ENCODE results near the gene DBNDD2. TPM values are rescaled to one million over a fixed set of nuclear protein-coding genes. Genes with fewer than 3 reads are reported as not detected.

The DBNDD2 gene
- total and polyA plus RNA-seq, 4 donors, result 11.7 to 75.4 (median 57.8) TPM

GRCh38 chr20:45416917-45417316 lies 8.8 kb downstream of the DBNDD2 start:
- 38 to 52% methylated on average over 2 of the region's 2 CpGs for WGBS, 2 donors
- Histone ChIP-seq H3K9me3 (ENCODE audit: control insufficient read depth in 4 of 4, insufficient read depth in 3 of 4, low read length in 3 of 4) (no peaks in the 10 kb centered on the region), H3K4me3 (no peak overlapping the region), H3K27me3 (ENCODE audit: control insufficient read depth in 3 of 3, insufficient read depth in 3 of 3, low read length in 2 of 3) (no peaks in the 10 kb centered on the region), H3K4me1 (ENCODE audit: control insufficient read depth in 5 of 5, insufficient read depth in 5 of 5, low read length in 5 of 5) (peaks cover 0 to 13% (median 6%) of the 10 kb centered on the region in 5 donors), H3K27ac (ENCODE audit: low read depth in 1 of 2, low read length in 1 of 2) (no peak overlapping the region), H3K9ac (ENCODE audit: insufficient read depth in 1 of 2, low read length in 2 of 2) (peak overlapping the region in 1 of 2 donors; percentile 35), H3K36me3 (ENCODE audit: control insufficient read depth in 4 of 4, insufficient read depth in 4 of 4, low read length in 4 of 4) (peaks cover 14 to 28% (median 20%) of the 10 kb centered on the region in 4 donors)
- DNase-seq (no peak), ATAC-seq (ENCODE audit: insufficient read depth, low FRiP score) (no peak)
- TF ChIP-seq CTCF (IDR thresholded peaks at IDR 0.05; ENCODE audit: control extremely low read depth, extremely low read depth), result no peak

GRCh38 chr20:45419188-45420091 lies 11.4 kb downstream of the DBNDD2 start:
- ATAC-seq (ENCODE audit: insufficient read depth, low FRiP score) (peak; percentile 37), DNase-seq (peak in 1 of 3 donors; percentile 15)
- Histone ChIP-seq H3K9ac (ENCODE audit: insufficient read depth in 1 of 2, low read length in 2 of 2) (no peak overlapping the region), H3K27ac (ENCODE audit: low read depth in 1 of 2, low read length in 1 of 2) (peak overlapping the region; percentile 45 to 88), H3K4me1 (ENCODE audit: control insufficient read depth in 5 of 5, insufficient read depth in 5 of 5, low read length in 5 of 5) (peaks cover 0 to 13% (median 6%) of the 10 kb centered on the region in 5 donors), H3K27me3 (ENCODE audit: control insufficient read depth in 3 of 3, insufficient read depth in 3 of 3, low read length in 2 of 3) (no peaks in the 10 kb centered on the region), H3K4me3 (no peak overlapping the region), H3K9me3 (ENCODE audit: control insufficient read depth in 4 of 4, insufficient read depth in 3 of 4, low read length in 3 of 4) (no peaks in the 10 kb centered on the region), H3K36me3 (ENCODE audit: control insufficient read depth in 4 of 4, insufficient read depth in 4 of 4, low read length in 4 of 4) (peaks cover 14 to 37% (median 31%) of the 10 kb centered on the region in 4 donors)
- 71 to 85% methylated on average over 17 of the region's 17 CpGs for WGBS, 2 donors
- no peak for TF ChIP-seq CTCF (IDR thresholded peaks at IDR 0.05; ENCODE audit: control extremely low read depth, extremely low read depth)

- H3K36me3 ChIP-seq (ENCODE audit: control insufficient read depth in 4 of 4, insufficient read depth in 4 of 4, low read length in 4 of 4), result peaks cover 15 to 38% (median 34%) of the 10 kb centered on the region in 4 donors
These were observed 12.0 kb downstream of the DBNDD2 start for GRCh38 chr20:45420125-45420524.

More at GRCh38 chr20:45420125-45420524, 12.0 kb downstream of the DBNDD2 start:
- Histone ChIP-seq H3K27me3 (ENCODE audit: control insufficient read depth in 3 of 3, insufficient read depth in 3 of 3, low read length in 2 of 3) (no peaks in the 10 kb centered on the region), H3K9me3 (ENCODE audit: control insufficient read depth in 4 of 4, insufficient read depth in 3 of 4, low read length in 3 of 4) (no peaks in the 10 kb centered on the region), H3K4me3 (no peak overlapping the region), H3K27ac (ENCODE audit: low read depth in 1 of 2, low read length in 1 of 2) (peak overlapping the region; percentile 45 to 71), H3K9ac (ENCODE audit: insufficient read depth in 1 of 2, low read length in 2 of 2) (no peak overlapping the region), H3K4me1 (ENCODE audit: control insufficient read depth in 5 of 5, insufficient read depth in 5 of 5, low read length in 5 of 5) (peaks cover 0 to 12% (median 6%) of the 10 kb centered on the region in 5 donors)
- ATAC-seq (ENCODE audit: insufficient read depth, low FRiP score) (no peak), DNase-seq (no peak)
- 98% methylated on average over 8 of the region's 8 CpGs for WGBS, 2 donors
- no peak for TF ChIP-seq CTCF (IDR thresholded peaks at IDR 0.05; ENCODE audit: control extremely low read depth, extremely low read depth)
